GM18517 (cell line): ENCODE data around the gene SLBP.

Experiments
- ATAC-seq: cut with Tn5 transposase; IDR thresholded peaks from one replicate; pipeline ENCODE4 v1.9.1; 2021; ENCODE audit warnings: mild to moderate bottlenecking, moderate library complexity; ENCODE audit not compliant: unreplicated experiment

SLBP gene

GRCh38 chr4:1656132-1656531 is 56.0 kb downstream of the SLBP start:
- no peak for ATAC-seq

GRCh38 chr4:1655676-1656075 is 56.4 kb downstream of the SLBP start:
- ATAC-seq: no peak

- ATAC-seq: no peak
Observed at GRCh38 chr4:1655081-1655480, 57.0 kb downstream of the SLBP start.

GRCh38 chr4:1654216-1654955 is 57.7 kb downstream of the SLBP start:
- no peak for ATAC-seq

GRCh38 chr4:1653776-1654175 is 58.3 kb downstream of the SLBP start:
- no peak for ATAC-seq

GRCh38 chr4:1652088-1652487 is 60.0 kb downstream of the SLBP start:
- ATAC-seq: no peak

GRCh38 chr4:1651609-1652008 is 60.5 kb downstream of the SLBP start:
- no peak for ATAC-seq

- no peak for ATAC-seq
Observed at GRCh38 chr4:1648962-1649361, 63.2 kb downstream of the SLBP start.

GRCh38 chr4:1647432-1647831 is 64.7 kb downstream of the SLBP start:
- ATAC-seq: no peak

GRCh38 chr4:1646690-1647089 is 65.4 kb downstream of the SLBP start:
- no peak for ATAC-seq

- no peak for ATAC-seq
Observed at GRCh38 chr4:1644891-1645657, 67.0 kb downstream of the SLBP start.

- no peak for ATAC-seq
Observed at GRCh38 chr4:1643971-1644735, 68.0 kb downstream of the SLBP start.
